HepG2 (cell line): ENCODE measurements around the gene KANSL3. TPM values are rescaled to one million over a fixed set of nuclear protein-coding genes. Genes with fewer than 3 reads are reported as not detected.

Source experiments
- CHCHD3 ChIP-seq: sonication (generic); formaldehyde crosslinking; IDR thresholded peaks from 2 replicates; pipeline ENCODE4 v1.8.0; 2022; ENCODE audit warnings: mild to moderate bottlenecking, missing genetic modification reagents, moderate library complexity
- EED ChIP-seq: sonication (generic); formaldehyde crosslinking; IDR thresholded peaks from 2 replicates; pipeline ENCODE4 v1.5.0; 2020; ENCODE audit warnings: mild to moderate bottlenecking, missing genetic modification reagents
- HOXD1 ChIP-seq: sonication (generic); formaldehyde crosslinking; IDR thresholded peaks from 2 replicates; pipeline ENCODE4 v1.5.0; 2020; ENCODE audit warnings: missing genetic modification reagents
- TBX3 ChIP-seq: fragments of 450-650 bp; IDR thresholded peaks from 2 replicates; pipeline ENCODE4 v1.6.1; 2017; ENCODE audit warnings: antibody characterized with exemption, mild to moderate bottlenecking, inconsistent platforms, borderline replicate concordance
- ZFP1 ChIP-seq: IDR thresholded peaks from 2 replicates; pipeline ENCODE4 v1.6.1; 2016
- ZNF329 ChIP-seq: sonication (generic); formaldehyde crosslinking; IDR thresholded peaks from 2 replicates; pipeline ENCODE4 v1.9.0; 2021; ENCODE audit warnings: low read depth, mild to moderate bottlenecking, missing genetic modification reagents
- ZNF331 ChIP-seq: sonication (generic); formaldehyde crosslinking; IDR thresholded peaks from 2 replicates; pipeline ENCODE4 v1.4.0; 2020; ENCODE audit warnings: missing genetic modification reagents
- ZNF430 ChIP-seq: sonication (generic); formaldehyde crosslinking; IDR thresholded peaks from 2 replicates; pipeline ENCODE4 v1.9.0; 2021; ENCODE audit warnings: mild to moderate bottlenecking, missing genetic modification reagents
- ZNF614 ChIP-seq: IDR thresholded peaks from 2 replicates; pipeline ENCODE4 v1.6.1; 2018; ENCODE audit warnings: missing biosample characterization, missing genetic modification reagents, inconsistent platforms, borderline replicate concordance
- ZNF672 ChIP-seq: sonication (generic); formaldehyde crosslinking; IDR thresholded peaks from 2 replicates; pipeline ENCODE4 v1.8.1; 2022; ENCODE audit warnings: missing genetic modification reagents
- ZNF841 ChIP-seq: sonication (generic); formaldehyde crosslinking; IDR thresholded peaks from 2 replicates; pipeline ENCODE4 v1.8.1; 2023; ENCODE audit warnings: missing genetic modification reagents, borderline replicate concordance
- polyA plus RNA-seq, 8 experiments: library from polyadenylated mRNA; depleted of rRNA in 3 of 8; stranded (reverse) in 7 of 8; unstranded in 1 of 8; fragments of >200 nt; fragmentation: Illumina TruSeq in 4 of 8; extraction: Trizol in 4 of 8; gene quantifications; 2 replicates each; pipeline versions ENCODE4 v1.2.1 to v1.2.3, GENCODE V29; 2011 to 2016; ENCODE audit warnings: low read depth in 4 of 8, missing spikeins in 1 of 8, mixed read lengths in 1 of 8; ENCODE audit not compliant: insufficient read depth in 1 of 8
- total RNA-seq, 5 experiments: library from RNA; depleted of rRNA; stranded (reverse); fragments of >200 nt; fragmentation: Illumina TruSeq; extraction: Trizol; gene quantifications; 2 replicates each; pipeline ENCODE4 v1.2.3, GENCODE V29; 2016; ENCODE audit warnings: low read depth in 1 of 5
- TF ChIP-seq, protein P1 (sequence below): sonication (generic); formaldehyde crosslinking; IDR thresholded peaks from one replicate; pipeline ENCODE4 v1.5.1; 2020; ENCODE audit warnings: mild to moderate bottlenecking, missing genetic modification reagents; ENCODE audit errors: not compliant biosample characterization
- TF ChIP-seq, protein P2 (sequence below): sonication (generic); formaldehyde crosslinking; IDR thresholded peaks from 2 replicates; pipeline ENCODE4 v1.4.0; 2020; ENCODE audit warnings: mild to moderate bottlenecking, missing genetic modification reagents
- TF ChIP-seq, protein P3 (sequence below): sonication (generic); formaldehyde crosslinking; IDR thresholded peaks from 2 replicates; pipeline ENCODE4 v1.8.0; 2022; ENCODE audit warnings: mild to moderate bottlenecking, missing genetic modification reagents, borderline replicate concordance
- TF ChIP-seq, protein P4 (sequence below): sonication (generic); formaldehyde crosslinking; IDR thresholded peaks from 2 replicates; pipeline ENCODE4 v1.4.0; 2020; ENCODE audit warnings: missing genetic modification reagents

KANSL3 gene
- total and polyA plus RNA-seq, 2 of the 13 experiments (the other 11 are each of a cell fraction or from before 2014, with no cell fraction given), result 20.8 to 37.3 TPM

DNA sequence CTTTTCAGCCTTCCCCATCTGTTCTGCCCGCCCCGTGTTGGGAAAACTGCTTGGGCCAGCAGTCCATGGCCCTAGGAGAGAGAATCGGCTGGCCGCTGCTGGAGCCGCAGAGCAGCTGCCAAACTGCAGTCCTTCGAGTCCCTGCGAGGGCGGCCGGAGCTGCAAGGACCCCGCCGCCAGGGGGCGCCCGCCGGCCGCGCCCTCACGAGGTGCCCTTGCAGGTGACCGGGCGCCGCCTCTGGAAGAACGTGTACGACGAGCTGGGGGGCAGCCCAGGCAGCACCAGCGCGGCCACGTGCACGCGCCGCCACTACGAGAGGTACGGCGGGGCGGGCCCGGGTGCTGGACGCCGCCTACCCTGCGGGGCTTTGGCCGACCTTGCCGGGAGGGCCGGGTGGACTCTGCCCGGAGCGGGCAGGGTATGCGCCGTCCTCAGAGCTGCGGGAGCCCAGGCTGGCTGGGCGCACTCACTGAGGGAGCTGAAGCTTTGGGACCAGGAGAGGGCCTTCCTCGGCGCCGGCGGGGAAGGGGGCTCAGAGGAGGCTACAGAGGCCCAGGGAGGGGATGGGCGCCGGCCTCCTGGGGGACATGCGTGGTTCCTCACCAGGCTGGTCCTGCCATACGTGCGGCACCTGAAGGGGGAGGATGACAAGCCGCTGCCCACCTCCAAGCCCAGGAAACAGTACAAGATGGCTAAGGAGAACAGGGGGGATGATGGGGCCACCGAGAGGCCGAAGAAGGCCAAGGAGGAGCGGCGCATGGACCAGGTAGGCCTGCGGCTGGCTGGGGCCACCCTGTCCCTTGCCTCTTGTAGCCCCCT is 87.9 kb downstream of the KANSL3 start (continued):
- TF ChIP-seq ZNF672 (CRISPR knock-in tag) (peak; percentile 84; the same call in 1 of the 2 replicates), ZNF331 (CRISPR knock-in tag) (peak; percentile 94), ZNF430 (CRISPR knock-in tag) (peak; percentile 96), CHCHD3 (CRISPR knock-in tag) (peak; percentile 68; the same call in 1 of the 2 replicates), ZNF841 (CRISPR knock-in tag) (no peak), ZNF614 (CRISPR knock-in tag) (peak; percentile 92), HOXD1 (CRISPR knock-in tag) (peak; percentile 83; the same call in 1 of the 2 replicates), ZFP1 (CRISPR knock-in tag) (no peak), TBX3 (peak; percentile 61; the same call in 1 of the 2 replicates), ZNF329 (CRISPR knock-in tag) (no peak), EED (CRISPR knock-in tag) (no peak)
- TF ChIP-seq, protein P1, sequence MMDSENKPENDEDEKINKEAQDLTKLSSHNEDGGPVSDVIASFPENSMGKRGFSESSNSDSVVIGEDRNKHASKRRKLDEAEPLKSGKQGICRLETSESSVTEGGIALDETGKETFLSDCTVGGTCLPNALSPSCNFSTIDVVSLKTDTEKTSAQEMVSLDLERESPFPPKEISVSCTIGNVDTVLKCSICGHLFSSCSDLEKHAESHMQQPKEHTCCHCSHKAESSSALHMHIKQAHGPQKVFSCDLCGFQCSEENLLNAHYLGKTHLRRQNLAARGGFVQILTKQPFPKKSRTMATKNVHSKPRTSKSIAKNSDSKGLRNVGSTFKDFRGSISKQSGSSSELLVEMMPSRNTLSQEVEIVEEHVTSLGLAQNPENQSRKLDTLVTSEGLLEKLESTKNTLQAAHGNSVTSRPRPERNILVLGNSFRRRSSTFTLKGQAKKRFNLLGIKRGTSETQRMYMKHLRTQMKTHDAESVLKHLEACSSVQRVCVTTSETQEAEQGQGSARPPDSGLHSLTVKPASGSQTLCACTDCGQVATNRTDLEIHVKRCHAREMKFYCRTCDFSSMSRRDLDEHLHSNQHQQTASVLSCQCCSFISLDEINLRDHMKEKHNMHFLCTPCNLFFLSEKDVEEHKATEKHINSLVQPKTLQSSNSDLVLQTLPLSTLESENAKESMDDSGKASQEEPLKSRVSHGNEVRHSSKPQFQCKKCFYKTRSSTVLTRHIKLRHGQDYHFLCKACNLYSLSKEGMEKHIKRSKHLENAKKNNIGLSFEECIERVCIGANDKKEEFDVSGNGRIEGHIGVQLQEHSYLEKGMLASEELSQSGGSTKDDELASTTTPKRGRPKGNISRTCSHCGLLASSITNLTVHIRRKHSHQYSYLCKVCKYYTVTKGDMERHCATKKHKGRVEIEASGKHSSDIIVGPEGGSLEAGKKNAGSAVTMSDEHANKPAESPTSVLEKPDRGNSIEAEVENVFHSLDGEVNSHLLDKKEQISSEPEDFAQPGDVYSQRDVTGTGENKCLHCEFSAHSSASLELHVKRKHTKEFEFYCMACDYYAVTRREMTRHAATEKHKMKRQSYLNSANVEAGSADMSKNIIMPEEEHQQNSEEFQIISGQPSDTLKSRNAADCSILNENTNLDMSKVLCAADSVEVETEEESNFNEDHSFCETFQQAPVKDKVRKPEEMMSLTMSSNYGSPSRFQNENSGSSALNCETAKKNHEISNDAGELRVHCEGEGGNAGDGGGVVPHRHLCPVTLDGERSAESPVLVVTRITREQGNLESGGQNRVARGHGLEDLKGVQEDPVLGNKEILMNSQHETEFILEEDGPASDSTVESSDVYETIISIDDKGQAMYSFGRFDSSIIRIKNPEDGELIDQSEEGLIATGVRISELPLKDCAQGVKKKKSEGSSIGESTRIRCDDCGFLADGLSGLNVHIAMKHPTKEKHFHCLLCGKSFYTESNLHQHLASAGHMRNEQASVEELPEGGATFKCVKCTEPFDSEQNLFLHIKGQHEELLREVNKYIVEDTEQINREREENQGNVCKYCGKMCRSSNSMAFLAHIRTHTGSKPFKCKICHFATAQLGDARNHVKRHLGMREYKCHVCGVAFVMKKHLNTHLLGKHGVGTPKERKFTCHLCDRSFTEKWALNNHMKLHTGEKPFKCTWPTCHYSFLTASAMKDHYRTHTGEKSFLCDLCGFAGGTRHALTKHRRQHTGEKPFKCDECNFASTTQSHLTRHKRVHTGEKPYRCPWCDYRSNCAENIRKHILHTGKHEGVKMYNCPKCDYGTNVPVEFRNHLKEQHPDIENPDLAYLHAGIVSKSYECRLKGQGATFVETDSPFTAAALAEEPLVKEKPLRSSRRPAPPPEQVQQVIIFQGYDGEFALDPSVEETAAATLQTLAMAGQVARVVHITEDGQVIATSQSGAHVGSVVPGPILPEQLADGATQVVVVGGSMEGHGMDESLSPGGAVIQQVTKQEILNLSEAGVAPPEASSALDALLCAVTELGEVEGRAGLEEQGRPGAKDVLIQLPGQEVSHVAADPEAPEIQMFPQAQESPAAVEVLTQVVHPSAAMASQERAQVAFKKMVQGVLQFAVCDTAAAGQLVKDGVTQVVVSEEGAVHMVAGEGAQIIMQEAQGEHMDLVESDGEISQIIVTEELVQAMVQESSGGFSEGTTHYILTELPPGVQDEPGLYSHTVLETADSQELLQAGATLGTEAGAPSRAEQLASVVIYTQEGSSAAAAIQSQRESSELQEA (CRISPR knock-in tag), result peak; percentile 81
- TF ChIP-seq, protein P2, sequence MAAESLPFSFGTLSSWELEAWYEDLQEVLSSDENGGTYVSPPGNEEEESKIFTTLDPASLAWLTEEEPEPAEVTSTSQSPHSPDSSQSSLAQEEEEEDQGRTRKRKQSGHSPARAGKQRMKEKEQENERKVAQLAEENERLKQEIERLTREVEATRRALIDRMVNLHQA (CRISPR knock-in tag), result no peak
- TF ChIP-seq, protein P3, sequence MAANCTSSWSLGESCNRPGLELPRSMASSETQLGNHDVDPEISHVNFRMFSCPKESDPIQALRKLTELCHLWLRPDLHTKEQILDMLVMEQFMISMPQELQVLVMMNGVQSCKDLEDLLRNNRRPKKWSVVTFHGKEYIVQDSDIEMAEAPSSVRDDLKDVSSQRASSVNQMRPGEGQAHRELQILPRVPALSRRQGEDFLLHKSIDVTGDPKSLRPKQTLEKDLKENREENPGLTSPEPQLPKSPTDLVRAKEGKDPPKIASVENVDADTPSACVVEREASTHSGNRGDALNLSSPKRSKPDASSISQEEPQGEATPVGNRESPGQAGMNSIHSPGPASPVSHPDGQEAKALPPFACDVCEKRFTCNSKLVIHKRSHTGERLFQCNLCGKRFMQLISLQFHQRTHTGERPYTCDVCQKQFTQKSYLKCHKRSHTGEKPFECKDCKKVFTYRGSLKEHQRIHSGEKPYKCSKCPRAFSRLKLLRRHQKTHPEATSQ, result no peak; the same call in 1 of the 2 replicates
- TF ChIP-seq, protein P4, sequence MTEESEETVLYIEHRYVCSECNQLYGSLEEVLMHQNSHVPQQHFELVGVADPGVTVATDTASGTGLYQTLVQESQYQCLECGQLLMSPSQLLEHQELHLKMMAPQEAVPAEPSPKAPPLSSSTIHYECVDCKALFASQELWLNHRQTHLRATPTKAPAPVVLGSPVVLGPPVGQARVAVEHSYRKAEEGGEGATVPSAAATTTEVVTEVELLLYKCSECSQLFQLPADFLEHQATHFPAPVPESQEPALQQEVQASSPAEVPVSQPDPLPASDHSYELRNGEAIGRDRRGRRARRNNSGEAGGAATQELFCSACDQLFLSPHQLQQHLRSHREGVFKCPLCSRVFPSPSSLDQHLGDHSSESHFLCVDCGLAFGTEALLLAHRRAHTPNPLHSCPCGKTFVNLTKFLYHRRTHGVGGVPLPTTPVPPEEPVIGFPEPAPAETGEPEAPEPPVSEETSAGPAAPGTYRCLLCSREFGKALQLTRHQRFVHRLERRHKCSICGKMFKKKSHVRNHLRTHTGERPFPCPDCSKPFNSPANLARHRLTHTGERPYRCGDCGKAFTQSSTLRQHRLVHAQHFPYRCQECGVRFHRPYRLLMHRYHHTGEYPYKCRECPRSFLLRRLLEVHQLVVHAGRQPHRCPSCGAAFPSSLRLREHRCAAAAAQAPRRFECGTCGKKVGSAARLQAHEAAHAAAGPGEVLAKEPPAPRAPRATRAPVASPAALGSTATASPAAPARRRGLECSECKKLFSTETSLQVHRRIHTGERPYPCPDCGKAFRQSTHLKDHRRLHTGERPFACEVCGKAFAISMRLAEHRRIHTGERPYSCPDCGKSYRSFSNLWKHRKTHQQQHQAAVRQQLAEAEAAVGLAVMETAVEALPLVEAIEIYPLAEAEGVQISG (CRISPR knock-in tag), result peak; percentile 93
